ENCODE data around the gene ZNF254. TPM values are rescaled to one million over a fixed set of nuclear protein-coding genes. Genes with fewer than 3 reads are reported as not detected.

Gene ZNF254
- total RNA-seq (2021) = 25.5 and 26.6 TPM in 2 replicates
- long read RNA-seq, full-length matches to known transcripts = 91 of 141 reads
- long read RNA-seq, partial matches to known transcripts = 3 of 141 reads
- long read RNA-seq, other reads (novel, unspliced or antisense) = 47 of 141 reads

- WGBS (ENCODE audit: extremely low coverage, insufficient read length, low lambda C conversion rate) = no CpG with 5 or more reads among the region's 23 CpGs
- Mint-ChIP-seq H3K9me3 (no peaks in the 10 kb centered on the region; a peak in 1 of 5 replicates), H3K4me1 (peaks cover 2 to 7% of the 10 kb centered on the region in 2 experiments), H3K36me3 (ENCODE audit: insufficient read depth in 1 of 3, low read depth in 3 of 3) (peaks cover 8 to 15% (median 10%) of the 10 kb centered on the region in 3 experiments; a peak in 6 of 7 replicates), H3K27me3 (ENCODE audit: low read depth) (no peaks in the 10 kb centered on the region), H3K27ac (peak within 1 kb of the TSS; percentile 100), H3K4me3 (peak within 1 kb of the TSS; percentile 96 to 97)
- Histone ChIP-seq H2BK5ac (ENCODE audit: insufficient read length, low read length) (peak within 1 kb of the TSS; percentile 81), H3T11ph (ENCODE audit: low read length) (no peak within 1 kb of the TSS), H3K79me1 (ENCODE audit: insufficient read depth, low read depth, low read length, poor library complexity, severe bottlenecking) (no peaks in the 10 kb centered on the region), H2BK12ac (ENCODE audit: insufficient read length, low read depth, low read length) (no peak within 1 kb of the TSS), H3K79me2 (ENCODE audit: insufficient read depth, low read length) (peaks cover 3% of the 10 kb centered on the region; the same call in 1 of the 2 replicates), H3K23me2 (ENCODE audit: insufficient read length, low read depth, low read length, poor library complexity, severe bottlenecking) (no peaks in the 10 kb centered on the region), H3K18ac (ENCODE audit: insufficient read length, low read depth, low read length) (peak within 1 kb of the TSS; percentile 95), H2BK120ac (ENCODE audit: low read depth, low read length, poor library complexity, severe bottlenecking) (no peak within 1 kb of the TSS), H3K4me2 (ENCODE audit: insufficient read depth, insufficient read length, low read length) (peak within 1 kb of the TSS; percentile 30), H3K14ac (ENCODE audit: insufficient read depth, low read length) (peak within 1 kb of the TSS; percentile 95), H3K9ac (ENCODE audit: extremely low read depth, insufficient read length, low read length) (peak within 1 kb of the TSS; percentile 98), H2BK15ac (ENCODE audit: low read depth, low read length) (no peak within 1 kb of the TSS), H2BK20ac (ENCODE audit: low read depth, low read length, poor library complexity, severe bottlenecking) (no peak within 1 kb of the TSS), H3K23ac (ENCODE audit: insufficient read length, low read depth, low read length) (no peak within 1 kb of the TSS), H3K4ac (ENCODE audit: low read depth, low read length) (no peak within 1 kb of the TSS), H3K4me1 (ENCODE audit: insufficient read depth, low read length) (no peaks in the 10 kb centered on the region), H4K8ac (replicated peaks; ENCODE audit: insufficient read length, low read depth, low read length) (no peak within 1 kb of the TSS), H3K56ac (ENCODE audit: insufficient read length, low read depth, low read length) (peak within 1 kb of the TSS; percentile 39), H4K5ac (ENCODE audit: insufficient read length, low read depth, low read length) (no peak within 1 kb of the TSS), H4K91ac (ENCODE audit: insufficient read length, low read depth, low read length) (no peak within 1 kb of the TSS), H3K27ac (ENCODE audit: insufficient read length, low read depth, low read length) (peak within 1 kb of the TSS; percentile 79), H2AFZ (ENCODE audit: low read length) (no peak within 1 kb of the TSS), H3K9me3 (ENCODE audit: control insufficient read depth, low read depth, low read length) (no peaks in the 10 kb centered on the region), H2AK5ac (ENCODE audit: insufficient read length, low read length) (no peak within 1 kb of the TSS), H4K20me1 (ENCODE audit: control insufficient read depth, insufficient read depth, insufficient read length) (no peaks in the 10 kb centered on the region), H3K27me3 (ENCODE audit: insufficient read depth, low read length) (no peaks in the 10 kb centered on the region)
- DNase-seq = peak; percentile 97
- TF ChIP-seq CTCF (conservative IDR thresholded peaks at IDR 0.05) = no peak
Observed at GRCh38 chr19:24086974-24087595, at the start of gene ZNF254. Gene ZNF254 (plus strand): TSS chr19:24087187. CDS start chr19:24087308, 121 bp downstream.

All from H9 (cell line).